ENCODE data around the gene SLC8A1. TPM values are rescaled to one million over a fixed set of nuclear protein-coding genes. Genes with fewer than 3 reads are reported as not detected.

The SLC8A1 gene
- total RNA-seq, 1 experiment from 2014 or later, result 1.7 TPM

GRCh38 chr2:40192864-40193669 lies 258.8 kb downstream of the SLC8A1 start:
- H3K9me3 ChIP-seq (ENCODE audit: control insufficient read depth, low read depth, low read length), result no peaks in the 10 kb centered on the region
- H4K5ac ChIP-seq (ENCODE audit: insufficient read length, low read depth, low read length), result no peak overlapping the region
- no peaks in the 10 kb centered on the region for H3K79me1 ChIP-seq (ENCODE audit: insufficient read depth, low read depth, low read length, poor library complexity, severe bottlenecking)
- no peak overlapping the region for H4K91ac ChIP-seq (ENCODE audit: insufficient read length, low read depth, low read length)
- no peak overlapping the region for H3K4me2 ChIP-seq (ENCODE audit: insufficient read depth, insufficient read length, low read length)
- H3K4me1 ChIP-seq (ENCODE audit: insufficient read depth, low read length), result no peaks in the 10 kb centered on the region; the same call in 1 of the 2 replicates
- no peak overlapping the region for H2BK15ac ChIP-seq (ENCODE audit: low read depth, low read length)
- Mint-ChIP-seq H3K27me3 (ENCODE audit: low read depth) (no peaks in the 10 kb centered on the region), H3K36me3 (ENCODE audit: insufficient read depth in 1 of 3, low read depth in 3 of 3) (no peaks in the 10 kb centered on the region), H3K27ac (no peak overlapping the region), H3K4me3 (no peak overlapping the region), H3K9me3 (no peaks in the 10 kb centered on the region), H3K4me1 (peaks cover 11 to 18% of the 10 kb centered on the region in 2 experiments; a peak in 3 of 4 replicates)
- no peak overlapping the region for H3K14ac ChIP-seq (ENCODE audit: insufficient read depth, low read length)
- no peak for DNase-seq
- H3K4ac ChIP-seq (ENCODE audit: low read depth, low read length), result no peak overlapping the region
- no peak overlapping the region for H2BK20ac ChIP-seq (ENCODE audit: low read depth, low read length, poor library complexity, severe bottlenecking)
- TF ChIP-seq CTCF (conservative IDR thresholded peaks at IDR 0.05), result no peak
- no peak overlapping the region for H2BK120ac ChIP-seq (ENCODE audit: low read depth, low read length, poor library complexity, severe bottlenecking)
- H3K9ac ChIP-seq (ENCODE audit: extremely low read depth, insufficient read length, low read length), result no peak overlapping the region
- no peak overlapping the region for H3K18ac ChIP-seq (ENCODE audit: insufficient read length, low read depth, low read length)
- no peak overlapping the region for H3K23ac ChIP-seq (ENCODE audit: insufficient read length, low read depth, low read length)
- no peak overlapping the region for H3T11ph ChIP-seq (ENCODE audit: low read length)
- no peak overlapping the region for H2AFZ ChIP-seq (ENCODE audit: low read length)
- no peak overlapping the region for H4K8ac ChIP-seq (replicated peaks; ENCODE audit: insufficient read length, low read depth, low read length)
- H2BK12ac ChIP-seq (ENCODE audit: insufficient read length, low read depth, low read length), result no peak overlapping the region
- H3K27me3 ChIP-seq (ENCODE audit: insufficient read depth, low read length), result no peaks in the 10 kb centered on the region
- no peak overlapping the region for H3K56ac ChIP-seq (ENCODE audit: insufficient read length, low read depth, low read length)
- no peaks in the 10 kb centered on the region for H4K20me1 ChIP-seq (ENCODE audit: control insufficient read depth, insufficient read depth, insufficient read length)
- H2BK5ac ChIP-seq (ENCODE audit: insufficient read length, low read length), result no peak overlapping the region
- H3K23me2 ChIP-seq (ENCODE audit: insufficient read length, low read depth, low read length, poor library complexity, severe bottlenecking), result no peaks in the 10 kb centered on the region
- no peaks in the 10 kb centered on the region for H3K79me2 ChIP-seq (ENCODE audit: insufficient read depth, low read length)
- no CpG with 5 or more reads among the region's 6 CpGs for WGBS (ENCODE audit: extremely low coverage, insufficient read length, low lambda C conversion rate)
- H2AK5ac ChIP-seq (ENCODE audit: insufficient read length, low read length), result no peak overlapping the region
- no peak overlapping the region for H3K27ac ChIP-seq (ENCODE audit: insufficient read length, low read depth, low read length)

All from H9 (cell line).